Measurements from ENCODE around the gene LSM4. TPM values are rescaled to one million over a fixed set of nuclear protein-coding genes. Genes with fewer than 3 reads are reported as not detected.
A peak's percentile ranks its signal among the peaks of the same experiment; 100 is the strongest.

LSM4 gene
- total RNA-seq, 1 donor from 2014 or later, result 59.2 TPM

GRCh38 chr19:18283338-18283737 lies 39.5 kb downstream of the LSM4 start:
- intact Hi-C loops (cut with micrococcal nuclease), result no loop called here
- Mint-ChIP-seq H3K9me3 (no peaks in the 10 kb centered on the region), H3K4me3 (peak overlapping the region; percentile 38), H3K4me1 (peaks cover 47% of the 10 kb centered on the region), H3K36me3 (ENCODE audit: low read depth) (peaks cover 21% of the 10 kb centered on the region), H3K27ac (no peak overlapping the region), H3K27me3 (no peaks in the 10 kb centered on the region)
- no peak for TF ChIP-seq CTCF (IDR thresholded peaks at IDR 0.05)
- DNase-seq (no peak), ATAC-seq (ENCODE audit: low read depth) (no peak)
- POLR2A ChIA-PET, result interaction anchor here (0.6 to 20.0 kb wide), 7 partner anchors 8 to 420 kb away, joined by 3 to 926 read pairs (median 6); partner anchors contain the start of genes LSM4 and MAST3
- CTCF ChIA-PET, result no interaction called here

GRCh38 chr19:18282788-18283141 lies 40.1 kb downstream of the LSM4 start:
- Mint-ChIP-seq H3K9me3 (no peaks in the 10 kb centered on the region), H3K27ac (peak overlapping the region; percentile 95), H3K4me3 (peak overlapping the region; percentile 83), H3K4me1 (peaks cover 50% of the 10 kb centered on the region), H3K36me3 (ENCODE audit: low read depth) (peaks cover 26% of the 10 kb centered on the region), H3K27me3 (no peaks in the 10 kb centered on the region)
- intact Hi-C loops (cut with micrococcal nuclease), result no loop called here
- ATAC-seq (ENCODE audit: low read depth) (no peak), DNase-seq (no peak)
- TF ChIP-seq CTCF (IDR thresholded peaks at IDR 0.05), result no peak
- CTCF ChIA-PET, result interaction anchor here (5.3 kb wide), 1 partner anchor 21 kb away, joined by 100 read pairs; no protein-coding TSS in a partner anchor
- POLR2A ChIA-PET, result interaction anchor here (0.5 to 20.0 kb wide), 8 partner anchors 8 to 238 kb away, joined by 3 to 926 read pairs (median 26); partner anchors contain the start of genes IFI30 and LSM4

GRCh38 chr19:18282021-18282787 lies 40.7 kb downstream of the LSM4 start:
- POLR2A ChIA-PET, result interaction anchor here (0.5 to 20.0 kb wide), 42 partner anchors 9 to 759 kb away, joined by 3 to 926 read pairs (median 6); partner anchors contain the start of genes ARRDC2, ELL, IFI30 and LSM4
- Mint-ChIP-seq H3K4me1 (peaks cover 54% of the 10 kb centered on the region), H3K27ac (peak overlapping the region; percentile 95), H3K9me3 (no peaks in the 10 kb centered on the region), H3K27me3 (no peaks in the 10 kb centered on the region), H3K36me3 (ENCODE audit: low read depth) (peaks cover 30% of the 10 kb centered on the region), H3K4me3 (peak overlapping the region; percentile 83)
- TF ChIP-seq CTCF (IDR thresholded peaks at IDR 0.05), result no peak
- ATAC-seq (ENCODE audit: low read depth) (no peak), DNase-seq (no peak)
- intact Hi-C loops (cut with micrococcal nuclease), result no loop called here
- CTCF ChIA-PET, result interaction anchor here (3.8 to 5.3 kb wide), 8 partner anchors 7 to 107 kb away, joined by 30 to 238 read pairs (median 50); partner anchors contain the start of gene LSM4

- intact Hi-C loops (cut with micrococcal nuclease), result loop anchor here (1.0 to 2.0 kb wide), 5 partner anchors 9 to 241 kb away; partner anchors contain the start of genes ELL and IFI30
- H3K27ac Mint-ChIP-seq, result peak within 1 kb of the TSS; percentile 97
These were observed 41.5 kb downstream of the LSM4 start, which contains the start of gene JUND for GRCh38 chr19:18281082-18282020. TSS of gene JUND (minus strand) at chr19:18281622. CDS start at chr19:18281484, 138 bp downstream.

More at GRCh38 chr19:18281082-18282020, 41.5 kb downstream of the LSM4 start, which contains the start of gene JUND:
- DNase-seq, result peak; percentile 99
- no peak for TF ChIP-seq CTCF (IDR thresholded peaks at IDR 0.05)
- peak; percentile 63 for ATAC-seq (ENCODE audit: low read depth)
- H3K36me3 Mint-ChIP-seq (ENCODE audit: low read depth), result peaks cover 32% of the 10 kb centered on the region
- POLR2A ChIA-PET, result interaction anchor here (0.5 to 20.0 kb wide), 46 partner anchors 10 to 758 kb away, joined by 3 to 926 read pairs (median 6); partner anchors contain the start of genes ARRDC2, ELL, IFI30 and LSM4
- H3K4me3 Mint-ChIP-seq, result peak within 1 kb of the TSS; percentile 96
- CTCF ChIA-PET, result interaction anchor here (0.6 to 5.3 kb wide), 10 partner anchors 8 to 343 kb away, joined by 3 to 238 read pairs (median 39); partner anchors contain the start of gene LSM4
- H3K9me3 Mint-ChIP-seq, result no peaks in the 10 kb centered on the region
- no peaks in the 10 kb centered on the region for H3K27me3 Mint-ChIP-seq
- peaks cover 48% of the 10 kb centered on the region for H3K4me1 Mint-ChIP-seq

Measured in activated B cell treated with CpG ODN at 0.5 μM for 24 hours (primary cell).